ENCODE data around the gene NRDC.

NRDC gene

DNA sequence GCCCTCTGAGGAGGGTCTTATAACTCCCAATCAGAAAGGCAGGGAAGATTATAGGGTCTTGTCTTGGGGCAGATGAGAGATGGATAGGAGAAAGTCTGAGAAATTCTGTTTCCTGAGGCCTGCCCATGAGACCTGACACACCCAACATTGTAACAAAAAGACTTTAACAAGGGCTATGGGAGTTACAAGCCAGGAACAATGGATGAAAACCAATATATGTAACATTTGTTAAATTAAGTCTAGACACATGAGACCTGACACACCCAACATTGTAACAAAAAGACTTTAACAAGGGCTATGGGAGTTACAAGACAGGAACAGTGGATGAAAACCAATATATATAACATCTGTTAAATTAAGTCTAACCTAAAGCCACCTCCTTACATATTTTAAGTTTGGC is 21.8 kb downstream of the NRDC start:
- Histone ChIP-seq H3K27ac (ENCODE audit: low read length) (no peak overlapping the region), H3K9me2 (replicated peaks; ENCODE audit: insufficient read depth, low read length) (no peaks in the 10 kb centered on the region), H3K9me3 (replicated peaks; ENCODE audit: insufficient read depth, low read length) (no peaks in the 10 kb centered on the region), H3K4me1 (ENCODE audit: low read length) (no peaks in the 10 kb centered on the region), H3K27me3 (replicated peaks; ENCODE audit: insufficient read depth, low read length) (no peaks in the 10 kb centered on the region), H3K9ac (ENCODE audit: low read length) (no peak overlapping the region), H3K79me2 (ENCODE audit: low read length) (peaks cover 30% of the 10 kb centered on the region), H3K4me2 (ENCODE audit: low read depth, low read length) (no peak overlapping the region), H3K36me3 (replicated peaks; ENCODE audit: insufficient read depth, low read length) (no peaks in the 10 kb centered on the region), H3K4me3 (ENCODE audit: low read length) (no peak overlapping the region), H4K20me1 (ENCODE audit: insufficient read depth, low read length) (no peaks in the 10 kb centered on the region), H3F3A (ENCODE audit: insufficient read depth, low read length) (no peaks in the 10 kb centered on the region), H2AFZ (ENCODE audit: low read length) (no peak overlapping the region)
- no peak for TF ChIP-seq EZH2phosphoT487 (IDR thresholded peaks at IDR 0.05; ENCODE audit: low read length)
- no peak for TF ChIP-seq CTCF (IDR thresholded peaks at IDR 0.05; ENCODE audit: low read length)
- TF ChIP-seq EZH2 (optimal IDR thresholded peaks at IDR 0.05; ENCODE audit: low read depth, low read length), result no peak
- DNase-seq, result no peak

- Histone ChIP-seq H3K4me2 (ENCODE audit: low read depth, low read length) (no peak overlapping the region), H3K27ac (ENCODE audit: low read length) (no peak overlapping the region), H3K79me2 (ENCODE audit: low read length) (peaks cover 25% of the 10 kb centered on the region), H3K4me1 (ENCODE audit: low read length) (no peaks in the 10 kb centered on the region), H3F3A (ENCODE audit: insufficient read depth, low read length) (no peaks in the 10 kb centered on the region), H3K27me3 (replicated peaks; ENCODE audit: insufficient read depth, low read length) (no peaks in the 10 kb centered on the region), H4K20me1 (ENCODE audit: insufficient read depth, low read length) (no peaks in the 10 kb centered on the region), H3K9ac (ENCODE audit: low read length) (no peak overlapping the region), H3K36me3 (replicated peaks; ENCODE audit: insufficient read depth, low read length) (no peaks in the 10 kb centered on the region), H3K9me3 (replicated peaks; ENCODE audit: insufficient read depth, low read length) (no peaks in the 10 kb centered on the region), H3K9me2 (replicated peaks; ENCODE audit: insufficient read depth, low read length) (no peaks in the 10 kb centered on the region), H2AFZ (ENCODE audit: low read length) (no peak overlapping the region), H3K4me3 (ENCODE audit: low read length) (no peak overlapping the region)
- TF ChIP-seq EZH2phosphoT487 (IDR thresholded peaks at IDR 0.05; ENCODE audit: low read length) (no peak), EZH2 (optimal IDR thresholded peaks at IDR 0.05; ENCODE audit: low read depth, low read length) (no peak), CTCF (IDR thresholded peaks at IDR 0.05; ENCODE audit: low read length) (no peak)
- no peak for DNase-seq
Observed at GRCh38 chr1:51855624-51856023, 22.9 kb downstream of the NRDC start.

DNA sequence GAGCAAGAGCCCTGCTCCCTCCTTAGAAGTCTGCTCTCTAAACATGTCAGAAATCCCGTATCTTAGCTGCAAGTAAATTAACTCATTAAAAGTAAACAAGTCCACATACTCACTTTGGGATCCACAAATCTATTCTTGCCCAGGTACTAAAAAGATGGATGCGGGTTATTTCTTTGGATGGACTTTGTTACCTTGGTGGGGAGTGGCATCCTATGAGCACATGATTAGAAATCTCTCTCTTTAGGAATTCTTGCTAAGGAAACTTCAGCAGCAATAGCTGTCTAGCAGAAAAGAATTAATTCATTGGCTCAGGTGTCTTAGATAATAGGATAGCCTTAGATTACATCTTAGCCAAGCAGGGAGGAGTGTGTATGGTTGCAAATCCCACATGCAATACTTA is 25.2 kb downstream of the NRDC start:
- Histone ChIP-seq H3K9me3 (replicated peaks; ENCODE audit: insufficient read depth, low read length) (no peaks in the 10 kb centered on the region), H3K27ac (ENCODE audit: low read length) (no peak overlapping the region), H3K79me2 (ENCODE audit: low read length) (peaks cover 15% of the 10 kb centered on the region; the same call in 1 of the 2 replicates), H3K36me3 (replicated peaks; ENCODE audit: insufficient read depth, low read length) (no peaks in the 10 kb centered on the region), H4K20me1 (ENCODE audit: insufficient read depth, low read length) (no peaks in the 10 kb centered on the region), H3K4me2 (ENCODE audit: low read depth, low read length) (no peak overlapping the region), H3K9me2 (replicated peaks; ENCODE audit: insufficient read depth, low read length) (no peaks in the 10 kb centered on the region), H3K27me3 (replicated peaks; ENCODE audit: insufficient read depth, low read length) (no peaks in the 10 kb centered on the region), H3K4me1 (ENCODE audit: low read length) (no peaks in the 10 kb centered on the region), H3K9ac (ENCODE audit: low read length) (no peak overlapping the region), H3F3A (ENCODE audit: insufficient read depth, low read length) (no peaks in the 10 kb centered on the region), H3K4me3 (ENCODE audit: low read length) (no peak overlapping the region), H2AFZ (ENCODE audit: low read length) (no peak overlapping the region)
- no peak for TF ChIP-seq EZH2phosphoT487 (IDR thresholded peaks at IDR 0.05; ENCODE audit: low read length)
- TF ChIP-seq CTCF (IDR thresholded peaks at IDR 0.05; ENCODE audit: low read length), result no peak
- no peak for TF ChIP-seq EZH2 (optimal IDR thresholded peaks at IDR 0.05; ENCODE audit: low read depth, low read length)
- no peak for DNase-seq
